Measurements from ENCODE around the gene PPP1R27.
A peak's percentile ranks its signal among the peaks of the same experiment; 100 is the strongest.

The PPP1R27 gene

DNA sequence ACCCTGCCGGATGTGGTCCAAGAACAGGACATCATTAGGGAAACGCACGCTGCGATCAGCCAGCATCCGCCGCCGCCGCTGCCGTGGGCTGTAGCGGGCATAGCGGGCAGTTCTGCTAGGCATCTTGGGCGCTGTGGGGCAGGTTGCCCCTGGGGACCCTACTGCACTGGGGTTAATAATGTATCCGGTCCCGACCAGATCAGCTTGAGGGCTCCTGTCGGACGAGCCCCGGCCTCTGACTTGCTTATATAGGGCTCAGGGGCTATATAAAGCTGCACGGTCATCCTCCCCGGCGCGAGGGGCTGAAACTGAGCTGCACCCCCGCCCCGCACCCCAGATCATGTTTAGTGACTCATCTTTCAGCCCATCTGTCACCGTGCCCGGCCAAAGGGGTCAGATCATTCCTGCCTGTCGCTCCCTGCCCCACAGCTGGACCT, at the start of gene PPP1R27:
PPP1R27 (minus strand) TSS at position 220 of the 437 bp plus-strand sequence; CDS start at position 123, 97 bp downstream.
- DNase-seq, result no peak

- DNase-seq, result no peak
Measured at GRCh38 chr17:81884520-81884919, 49.7 kb upstream of the PPP1R27 start.

DNA sequence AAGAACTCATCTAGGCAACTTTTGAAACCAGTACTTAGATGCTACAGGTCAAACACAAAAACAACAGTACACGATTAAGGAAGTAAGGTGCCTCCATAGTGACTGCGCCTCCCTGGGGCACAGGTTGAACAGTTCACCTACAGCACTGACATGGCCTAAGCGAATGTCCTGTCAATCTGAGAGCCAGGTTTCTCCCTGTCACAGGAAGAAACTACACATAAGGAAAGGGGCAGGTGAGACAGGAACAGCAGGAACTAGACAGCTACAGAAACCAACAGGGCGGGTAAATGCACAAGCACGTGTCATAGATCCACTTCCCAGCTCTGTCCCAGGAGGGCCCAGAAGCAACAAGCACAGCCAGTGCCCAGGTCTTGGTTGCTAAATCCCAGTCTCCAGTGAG, 44.3 kb upstream of the PPP1R27 start:
- DNase-seq, result no peak

- DNase-seq, result no peak
Measured at GRCh38 chr17:81878294-81878693, 43.4 kb upstream of the PPP1R27 start.

- no peak for DNase-seq
Measured at GRCh38 chr17:81877569-81877968, 42.7 kb upstream of the PPP1R27 start.

- DNase-seq, result peak; percentile 96 to 97
Measured at GRCh38 chr17:81871387-81872230, 36.8 kb upstream of the PPP1R27 start.

- DNase-seq, result no peak
Measured at GRCh38 chr17:81870981-81871386, 36.1 kb upstream of the PPP1R27 start, which contains the start of gene ARHGDIA. Gene ARHGDIA (minus strand): TSS chr17:81871337. CDS start chr17:81869930, 1,407 bp downstream.

DNA sequence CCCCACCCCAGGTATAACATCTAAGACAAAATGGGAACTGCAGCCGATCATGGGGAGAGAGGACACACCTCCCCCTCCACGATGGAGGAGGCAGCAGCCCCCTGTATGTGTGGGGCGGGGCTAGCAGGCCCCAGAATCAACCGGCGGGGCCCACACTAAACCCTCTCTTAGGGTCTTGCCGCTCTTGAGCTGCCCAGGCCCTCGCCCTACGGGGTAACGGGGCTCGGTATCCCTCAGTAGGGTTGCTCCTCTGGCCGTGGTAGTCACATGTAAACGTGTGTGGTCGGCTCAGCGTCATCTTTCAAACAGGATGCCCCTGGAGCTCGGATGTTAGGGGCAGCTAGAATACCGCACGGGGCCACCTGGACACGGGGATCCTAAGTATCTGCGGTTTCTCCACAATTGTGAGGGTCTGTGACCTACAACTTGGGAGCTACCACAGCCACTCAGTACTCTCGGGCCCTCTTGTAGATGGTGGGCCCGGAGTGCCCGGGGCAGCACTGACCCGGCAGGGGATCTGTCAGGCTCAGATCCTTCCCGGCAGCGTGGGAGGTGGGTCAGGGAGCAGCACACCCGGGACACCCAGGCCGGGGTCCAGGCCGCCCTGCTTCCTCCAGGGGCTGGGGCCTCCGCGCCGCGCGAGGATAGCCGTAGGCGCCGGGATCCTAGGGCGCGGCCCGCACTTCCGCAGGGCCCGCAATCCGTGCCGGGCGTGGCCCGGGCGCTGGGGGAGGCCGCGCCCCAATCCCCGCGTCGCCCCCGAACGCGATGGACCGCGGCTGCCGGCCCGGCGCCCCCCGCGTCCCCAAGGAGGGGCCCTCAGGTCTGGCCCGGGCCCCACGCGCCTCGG, 35.5 kb upstream of the PPP1R27 start:
- DNase-seq, result peak; percentile 51 to 53

DNA sequence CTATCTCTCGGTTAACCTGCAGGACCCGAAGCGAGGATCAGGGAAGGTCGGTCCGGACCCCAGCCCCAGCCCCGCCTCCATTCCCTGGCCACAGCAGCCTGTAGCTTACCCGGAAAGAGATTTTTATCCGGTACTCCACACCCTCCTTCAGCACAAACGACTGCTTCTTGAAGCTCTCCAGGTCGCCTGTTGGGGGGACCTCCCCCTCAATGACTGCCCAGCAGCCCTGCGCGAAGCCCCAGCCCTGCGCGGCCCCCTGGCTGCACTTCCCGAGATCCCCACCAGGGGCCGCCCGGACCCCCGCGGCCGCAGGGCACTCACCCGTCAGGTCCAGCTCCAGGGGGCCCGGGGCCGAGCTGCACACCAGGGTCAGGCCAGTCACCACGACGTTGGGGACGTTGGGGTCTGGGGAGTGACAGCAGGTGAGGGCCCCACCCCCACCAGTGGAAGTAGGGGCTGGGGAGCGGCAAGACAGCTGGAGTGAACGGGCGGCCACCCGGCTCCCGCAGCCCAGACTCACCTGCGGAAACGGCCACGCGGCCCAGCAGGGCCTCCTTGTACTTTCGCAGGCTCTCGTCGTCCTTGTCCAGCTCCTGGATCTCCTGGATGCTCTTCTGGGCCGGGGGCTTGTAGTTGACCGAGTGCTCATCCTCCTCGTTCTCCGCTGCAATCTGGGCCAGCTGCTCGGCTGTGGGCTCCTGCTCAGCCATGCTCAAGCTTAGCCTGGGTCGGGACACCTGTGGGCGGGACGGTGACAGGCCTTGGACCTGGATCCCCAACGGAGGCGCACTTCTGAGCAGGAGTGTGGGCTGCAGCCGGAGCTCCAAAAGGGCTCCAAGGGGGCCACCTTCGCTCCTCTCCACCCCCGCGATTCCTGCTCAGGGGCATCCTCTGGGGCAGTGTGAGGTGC, 34.6 kb upstream of the PPP1R27 start:
- DNase-seq, result peak; percentile 56 to 61

DNA sequence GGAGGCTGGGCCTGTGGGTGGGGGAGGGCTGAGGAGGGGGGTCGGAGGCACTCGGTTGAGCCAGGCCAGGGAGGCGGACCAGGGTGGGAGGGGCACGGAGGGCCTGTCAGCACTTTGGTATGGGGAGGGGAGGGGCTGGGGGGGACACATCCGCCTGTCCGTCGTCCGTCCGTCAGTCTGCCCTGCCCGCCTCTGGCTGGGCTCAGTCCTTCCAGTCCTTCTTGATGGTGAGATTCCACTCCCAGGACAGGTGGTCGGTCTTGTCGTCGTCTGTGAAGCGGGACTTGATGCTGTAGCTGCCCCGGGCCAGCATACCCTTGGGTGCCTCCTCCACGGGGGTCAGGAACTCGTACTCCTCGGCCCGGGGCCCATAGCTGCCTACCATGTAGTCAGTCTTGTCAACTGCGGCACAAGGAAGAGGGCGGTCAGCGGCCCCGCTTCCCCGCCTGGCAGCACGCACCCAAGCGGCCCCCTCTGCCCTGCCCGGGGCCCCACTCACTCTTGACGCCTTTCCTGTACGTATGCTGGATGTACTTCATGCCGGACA, 33.9 kb upstream of the PPP1R27 start:
- DNase-seq, result peak in 1 of 2 donors; percentile 27

- DNase-seq, result peak; percentile 35 to 39
Measured at GRCh38 chr17:81867991-81868673, 33.3 kb upstream of the PPP1R27 start.

GRCh38 chr17:81867170-81867990, 32.5 kb upstream of the PPP1R27 start:
- DNase-seq, result peak in 1 of 2 donors; percentile 52

- peak in 1 of 2 donors; percentile 40 for DNase-seq
Measured at GRCh38 chr17:81866440-81867169, 31.8 kb upstream of the PPP1R27 start.

DNA sequence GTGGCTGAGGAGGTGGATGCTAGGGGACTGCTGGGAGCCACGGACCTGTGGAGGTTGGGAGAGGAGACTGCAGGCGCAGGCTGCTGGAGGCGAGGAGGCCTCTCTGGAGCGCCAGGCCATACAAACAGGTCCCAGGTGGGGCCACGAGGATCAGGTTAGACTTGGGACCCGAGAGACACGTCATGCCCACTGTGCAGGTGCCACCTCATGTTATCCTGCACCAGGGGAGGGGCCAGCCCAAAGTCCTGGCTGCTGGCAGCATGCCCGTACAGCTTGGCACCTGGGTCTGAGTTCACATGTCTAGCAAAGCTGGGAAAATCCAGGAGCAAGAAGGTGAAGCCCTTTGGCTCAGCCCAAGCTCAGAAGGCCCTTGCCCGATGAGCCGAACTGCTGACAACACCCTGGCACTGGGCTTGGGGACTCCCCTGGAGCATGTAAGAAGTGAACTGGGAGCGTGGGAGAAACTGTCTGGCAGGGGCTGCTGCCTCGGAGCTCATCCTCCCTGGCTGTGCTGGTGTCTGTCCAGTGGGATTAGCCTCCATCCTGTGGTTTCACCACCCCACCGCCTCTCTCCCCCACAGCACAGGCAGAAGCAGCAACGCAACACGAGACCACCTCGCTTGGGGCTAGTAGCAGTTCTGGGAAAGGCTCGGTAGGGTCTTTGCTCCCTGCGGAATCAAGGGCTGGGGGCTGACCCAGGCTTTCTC, 31.0 kb upstream of the PPP1R27 start:
- DNase-seq, result peak in 1 of 2 donors; percentile 31

GRCh38 chr17:81865358-81865732, 30.5 kb upstream of the PPP1R27 start:
- no peak for DNase-seq

DNA sequence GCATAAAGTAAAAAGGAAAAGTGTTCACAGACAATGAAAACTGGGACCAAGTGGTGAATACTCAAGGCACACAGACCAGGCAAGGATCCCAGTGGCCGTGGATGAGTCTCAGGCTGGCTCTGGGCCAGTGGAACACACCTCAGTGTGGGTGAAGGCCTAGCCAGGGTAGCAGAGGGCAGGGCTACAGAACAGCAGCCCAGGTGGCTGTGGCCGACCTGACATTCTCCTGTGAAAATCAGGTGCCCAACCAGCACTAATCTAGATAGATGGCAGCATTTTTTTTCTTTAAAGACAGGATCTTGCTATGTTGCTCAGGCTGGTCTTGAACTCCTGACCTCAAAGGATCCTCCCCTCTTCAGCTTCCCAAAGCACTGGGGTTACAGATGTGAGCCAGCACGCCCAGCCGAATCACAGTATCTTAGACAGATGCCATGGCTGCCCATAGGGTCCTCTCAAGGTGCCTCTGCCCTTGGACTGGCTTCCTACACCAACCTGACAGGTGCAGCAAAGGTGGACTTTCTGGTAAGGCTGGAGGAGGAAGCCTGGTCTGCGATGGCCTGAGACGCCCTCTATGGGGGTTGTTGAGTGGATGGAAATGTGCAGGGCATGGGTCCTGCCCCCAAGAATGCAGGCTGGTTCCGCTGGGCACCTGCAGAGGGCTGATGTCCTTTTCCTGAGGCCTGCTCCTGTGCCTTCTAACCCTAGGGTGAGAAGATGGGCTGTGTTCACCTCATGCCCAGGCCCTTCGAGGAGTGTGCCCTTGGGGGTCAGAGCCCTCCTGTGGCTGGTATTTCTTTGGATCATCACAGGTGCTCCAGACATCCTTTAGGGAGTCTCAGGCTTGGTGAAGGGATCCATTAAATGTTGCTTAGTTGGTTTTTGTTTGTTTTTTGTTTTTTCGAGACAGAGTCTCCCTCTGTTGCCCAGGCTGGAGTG, 29.3 kb upstream of the PPP1R27 start:
- no peak for DNase-seq

DNA sequence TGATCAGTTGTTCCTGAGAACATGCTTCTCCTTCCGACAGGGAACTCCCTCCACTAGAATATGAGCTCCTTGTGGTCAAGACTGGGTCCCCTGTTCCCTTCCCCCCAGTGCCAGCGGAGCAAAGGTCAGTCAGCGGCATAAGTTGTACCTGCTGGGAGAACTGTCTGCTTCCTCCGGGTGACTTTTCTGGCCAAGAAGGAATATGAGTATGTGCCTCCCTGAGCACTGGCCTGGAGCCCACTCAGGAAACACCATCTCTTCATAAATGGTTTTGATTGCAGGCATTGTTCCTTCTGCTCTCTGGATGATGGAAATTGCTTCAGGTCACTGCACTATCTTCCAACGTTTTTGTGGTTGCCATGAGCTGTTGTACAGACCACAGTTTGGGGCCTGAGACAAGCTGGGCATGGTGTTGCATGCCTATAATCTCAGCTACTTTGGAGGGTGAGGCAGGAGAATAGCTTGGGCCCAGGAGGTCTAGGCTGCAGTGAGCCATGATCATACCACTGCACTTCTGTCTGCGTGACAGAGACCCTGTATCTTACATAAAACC, 28.3 kb upstream of the PPP1R27 start:
- DNase-seq, result no peak

Measured in stimulated activated CD4-positive, alpha-beta T cell treated with anti-CD3 and anti-CD28 coated beads, Interleukin-2, amount 100 ng/mL, for 24 hours (primary cell).